WERI-Rb-1 (cell line): ENCODE data around the gene ADCY9.
"Not testable (repeated sequence)": the region's sequence is repeated elsewhere in the genome, so short reads cannot be mapped to it uniquely, and the experiment has no call there.

Source experiments
- DNase-seq: peaks from one replicate; pipeline ENCODE4 v3.0.0-alpha.2; 2020
- H3K27ac ChIP-seq: fragments of 250-450 bp; sonication (Bioruptor Pico); 2 replicates; pipeline ENCODE4 v1.5.1; 2020; ENCODE audit warnings: mild to moderate bottlenecking, moderate library complexity
- H3K27me3 ChIP-seq: fragments of 250-450 bp; sonication (Bioruptor Pico); 2 replicates; pipeline ENCODE4 v1.5.1; 2021; ENCODE audit warnings: mild to moderate bottlenecking, low read depth, moderate library complexity; ENCODE audit not compliant: insufficient read depth, severe bottlenecking
- H3K36me3 ChIP-seq: fragments of 250-450 bp; sonication (Bioruptor Pico); 2 replicates; pipeline ENCODE4 v1.5.1; 2020; ENCODE audit warnings: mild to moderate bottlenecking, moderate library complexity
- H3K4me3 ChIP-seq: 2 replicates; pipeline ENCODE4 v1.5.1; 2011; ENCODE audit warnings: low read depth, mild to moderate bottlenecking, control low read depth, low read length
- H3K9me3 ChIP-seq: fragments of 250-450 bp; sonication (Bioruptor Pico); 2 replicates; pipeline ENCODE4 v1.5.1; 2021; ENCODE audit warnings: mild to moderate bottlenecking, moderate library complexity; ENCODE audit not compliant: severe bottlenecking
- TF ChIP-seq, protein P1 (sequence below): IDR thresholded peaks from 2 replicates; pipeline ENCODE4 v1.5.1; 2011; ENCODE audit warnings: low read depth, mild to moderate bottlenecking, control low read depth, inconsistent platforms, low read length

The ADCY9 gene

DNA sequence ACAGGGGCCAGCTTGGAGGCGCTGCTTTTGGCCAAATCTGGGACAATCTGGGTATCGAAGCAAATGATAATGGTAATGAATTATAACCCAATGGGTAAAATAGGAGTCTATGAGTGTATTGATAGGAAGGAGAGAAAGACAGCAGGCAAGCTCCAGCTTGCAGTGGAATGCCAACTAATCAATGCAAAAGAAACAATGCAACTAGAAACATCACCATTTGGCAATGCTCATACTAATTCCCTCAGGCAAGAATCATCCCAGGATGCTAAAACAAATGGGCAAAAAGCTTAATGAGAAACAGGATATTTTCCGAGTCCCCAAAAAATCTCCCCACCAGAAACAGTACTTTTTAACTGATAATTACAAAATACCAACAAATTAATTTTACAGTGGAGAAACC lies 64.7 kb downstream of the ADCY9 start:
- Histone ChIP-seq H3K27ac (no peak overlapping the region), H3K27me3 (no peaks in the 10 kb centered on the region), H3K9me3 (no peaks in the 10 kb centered on the region), H3K4me3 (no peak overlapping the region), H3K36me3 (no peaks in the 10 kb centered on the region)
- TF ChIP-seq, protein P1, sequence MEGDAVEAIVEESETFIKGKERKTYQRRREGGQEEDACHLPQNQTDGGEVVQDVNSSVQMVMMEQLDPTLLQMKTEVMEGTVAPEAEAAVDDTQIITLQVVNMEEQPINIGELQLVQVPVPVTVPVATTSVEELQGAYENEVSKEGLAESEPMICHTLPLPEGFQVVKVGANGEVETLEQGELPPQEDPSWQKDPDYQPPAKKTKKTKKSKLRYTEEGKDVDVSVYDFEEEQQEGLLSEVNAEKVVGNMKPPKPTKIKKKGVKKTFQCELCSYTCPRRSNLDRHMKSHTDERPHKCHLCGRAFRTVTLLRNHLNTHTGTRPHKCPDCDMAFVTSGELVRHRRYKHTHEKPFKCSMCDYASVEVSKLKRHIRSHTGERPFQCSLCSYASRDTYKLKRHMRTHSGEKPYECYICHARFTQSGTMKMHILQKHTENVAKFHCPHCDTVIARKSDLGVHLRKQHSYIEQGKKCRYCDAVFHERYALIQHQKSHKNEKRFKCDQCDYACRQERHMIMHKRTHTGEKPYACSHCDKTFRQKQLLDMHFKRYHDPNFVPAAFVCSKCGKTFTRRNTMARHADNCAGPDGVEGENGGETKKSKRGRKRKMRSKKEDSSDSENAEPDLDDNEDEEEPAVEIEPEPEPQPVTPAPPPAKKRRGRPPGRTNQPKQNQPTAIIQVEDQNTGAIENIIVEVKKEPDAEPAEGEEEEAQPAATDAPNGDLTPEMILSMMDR, result no peak
- no peak for DNase-seq

DNA sequence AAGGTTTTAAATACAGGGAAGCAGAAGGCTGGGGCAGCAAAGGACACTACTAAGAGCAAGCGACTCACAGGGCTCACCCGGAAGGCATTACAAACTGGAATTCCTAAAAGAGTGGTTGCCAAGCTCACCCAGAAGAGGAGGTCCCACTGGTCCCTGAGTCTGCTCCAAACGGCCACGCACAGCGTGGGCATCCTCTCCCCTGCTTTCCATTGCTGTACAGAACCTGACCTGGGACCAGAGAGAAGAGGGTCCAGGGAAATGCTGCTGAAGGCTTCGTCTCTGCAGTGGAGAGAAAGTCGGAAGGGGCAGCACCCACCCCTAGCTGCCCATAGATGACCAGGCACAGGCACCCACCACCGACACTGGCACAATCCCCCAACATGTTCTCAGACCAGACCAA lies 67.2 kb downstream of the ADCY9 start:
- no peak overlapping the region for H3K27ac ChIP-seq
- no peaks in the 10 kb centered on the region for H3K9me3 ChIP-seq
- TF ChIP-seq, protein P1, result no peak
- no peak for DNase-seq
- H3K27me3 ChIP-seq, result no peaks in the 10 kb centered on the region
- no peaks in the 10 kb centered on the region for H3K36me3 ChIP-seq
- H3K4me3 ChIP-seq, result no peak overlapping the region

GRCh38 chr16:4048481-4048880 lies 67.8 kb downstream of the ADCY9 start:
- no peak for DNase-seq
- H3K4me3 ChIP-seq, result no peak overlapping the region
- no peaks in the 10 kb centered on the region for H3K36me3 ChIP-seq
- H3K9me3 ChIP-seq, result no peaks in the 10 kb centered on the region
- no peak overlapping the region for H3K27ac ChIP-seq
- TF ChIP-seq, protein P1, result no peak
- H3K27me3 ChIP-seq, result no peaks in the 10 kb centered on the region

- Histone ChIP-seq H3K9me3 (no peaks in the 10 kb centered on the region), H3K27me3 (no peaks in the 10 kb centered on the region), H3K27ac (no peak overlapping the region), H3K36me3 (no peaks in the 10 kb centered on the region), H3K4me3 (no peak overlapping the region)
- no peak for DNase-seq
- TF ChIP-seq, protein P1, result no peak
These were observed 70.0 kb downstream of the ADCY9 start for GRCh38 chr16:4046221-4046620.

DNA sequence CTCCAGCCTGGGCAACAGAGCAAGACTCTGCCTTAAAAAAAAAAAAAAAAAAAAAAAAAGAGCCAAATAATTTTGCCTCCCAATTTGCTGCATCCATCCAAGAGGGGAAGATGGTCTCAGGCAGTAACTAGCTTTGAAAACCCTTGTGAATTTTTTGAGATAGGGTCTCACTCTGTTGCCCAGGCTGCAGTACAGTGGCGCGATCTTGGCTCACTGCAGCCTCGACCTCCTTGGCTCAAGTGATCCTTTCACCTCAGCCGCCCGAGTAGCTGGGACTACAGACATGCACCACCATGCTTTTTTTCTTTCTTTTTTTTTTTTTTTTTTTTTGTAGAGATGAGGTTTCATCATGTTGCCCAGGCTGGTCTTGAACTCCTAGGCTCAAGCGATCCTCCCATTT lies 70.7 kb downstream of the ADCY9 start:
- H3K27me3 ChIP-seq, H3K4me3 ChIP-seq, H3K27ac ChIP-seq, H3K9me3 ChIP-seq, H3K36me3 ChIP-seq, DNase-seq: not testable (repeated sequence)

DNA sequence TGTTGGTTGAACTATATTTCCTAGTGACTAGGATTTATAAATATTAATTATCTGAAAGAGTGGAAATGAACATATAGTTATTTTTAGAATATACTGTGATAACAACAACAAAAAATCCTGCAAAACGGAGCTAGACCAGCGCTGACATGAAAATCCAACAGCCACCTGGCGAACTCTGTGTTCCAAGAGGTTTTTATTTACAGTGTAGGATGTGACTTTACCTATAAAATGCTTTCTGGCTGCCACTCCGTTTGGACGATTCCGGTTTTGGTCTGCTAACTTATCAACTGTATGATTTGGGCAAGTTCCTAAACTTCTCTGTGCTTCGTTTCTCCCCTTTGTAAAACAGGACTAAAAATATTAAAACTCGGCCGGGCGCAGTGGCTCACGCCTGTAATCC lies 73.7 kb downstream of the ADCY9 start:
- TF ChIP-seq, protein P1, result no peak
- Histone ChIP-seq H3K36me3 (no peaks in the 10 kb centered on the region), H3K27ac (no peak overlapping the region)

More for the DNA sequence above, 73.7 kb downstream of the ADCY9 start:
- no peak for DNase-seq
- no peak overlapping the region for H3K4me3 ChIP-seq
- no peaks in the 10 kb centered on the region for H3K9me3 ChIP-seq
- no peaks in the 10 kb centered on the region for H3K27me3 ChIP-seq
